Panc1 (cell line): ENCODE data around the gene JAM2.

ENCODE experiments used
- POLR2AphosphoS5 ChIP-seq: IDR thresholded peaks from 2 replicates; pipeline ENCODE4 v1.6.1; 2012; ENCODE audit warnings: mild to moderate bottlenecking, low read depth, low read length, moderate library complexity
- SIN3A ChIP-seq: IDR thresholded peaks from 2 replicates; pipeline ENCODE4 v1.6.1; 2012; ENCODE audit warnings: low read depth, mild to moderate bottlenecking, low read length, moderate library complexity, borderline replicate concordance; ENCODE audit not compliant: insufficient read depth
- TF ChIP-seq, protein P1 (sequence below): fragments of 450-650 bp; IDR thresholded peaks from 2 replicates; pipeline ENCODE4 v1.5.1; 2017; ENCODE audit warnings: mild to moderate bottlenecking

DNA sequence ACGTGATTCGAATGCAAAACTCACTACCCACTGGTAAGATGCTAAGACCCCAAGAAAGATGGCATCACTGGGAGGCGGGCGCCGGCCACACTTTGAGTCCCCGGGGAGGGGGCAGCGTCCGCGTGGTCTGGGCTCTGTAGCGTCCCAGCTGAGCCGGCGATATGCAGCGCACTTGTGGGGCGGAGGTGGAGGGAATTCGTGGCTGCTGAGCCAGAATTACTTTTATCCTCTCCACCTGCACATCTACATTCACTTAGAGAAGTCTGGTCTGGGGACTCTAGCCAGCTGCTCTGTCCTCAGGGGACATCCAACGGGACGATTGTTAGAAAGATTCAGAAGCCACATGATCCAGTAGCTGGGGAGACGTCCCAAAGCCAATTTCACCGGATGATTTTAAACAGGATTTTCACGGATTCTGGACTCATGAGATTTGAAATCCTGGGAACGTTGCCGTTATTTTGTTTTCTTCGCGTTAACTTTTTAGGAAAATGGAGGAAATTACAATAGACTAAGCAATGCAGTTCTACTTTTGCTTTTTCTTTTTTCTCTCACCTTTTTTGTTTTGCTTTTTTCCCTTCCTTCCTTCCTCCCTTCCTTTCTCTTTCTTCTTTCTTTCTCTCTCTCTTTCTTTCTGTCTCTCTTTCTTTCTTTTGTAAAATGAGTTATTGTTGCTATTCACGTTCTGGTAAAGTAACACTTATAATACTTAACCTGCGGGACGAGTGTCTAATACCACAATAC lies 1.3 kb downstream of the JAM2 start:
- TF ChIP-seq, protein P1, sequence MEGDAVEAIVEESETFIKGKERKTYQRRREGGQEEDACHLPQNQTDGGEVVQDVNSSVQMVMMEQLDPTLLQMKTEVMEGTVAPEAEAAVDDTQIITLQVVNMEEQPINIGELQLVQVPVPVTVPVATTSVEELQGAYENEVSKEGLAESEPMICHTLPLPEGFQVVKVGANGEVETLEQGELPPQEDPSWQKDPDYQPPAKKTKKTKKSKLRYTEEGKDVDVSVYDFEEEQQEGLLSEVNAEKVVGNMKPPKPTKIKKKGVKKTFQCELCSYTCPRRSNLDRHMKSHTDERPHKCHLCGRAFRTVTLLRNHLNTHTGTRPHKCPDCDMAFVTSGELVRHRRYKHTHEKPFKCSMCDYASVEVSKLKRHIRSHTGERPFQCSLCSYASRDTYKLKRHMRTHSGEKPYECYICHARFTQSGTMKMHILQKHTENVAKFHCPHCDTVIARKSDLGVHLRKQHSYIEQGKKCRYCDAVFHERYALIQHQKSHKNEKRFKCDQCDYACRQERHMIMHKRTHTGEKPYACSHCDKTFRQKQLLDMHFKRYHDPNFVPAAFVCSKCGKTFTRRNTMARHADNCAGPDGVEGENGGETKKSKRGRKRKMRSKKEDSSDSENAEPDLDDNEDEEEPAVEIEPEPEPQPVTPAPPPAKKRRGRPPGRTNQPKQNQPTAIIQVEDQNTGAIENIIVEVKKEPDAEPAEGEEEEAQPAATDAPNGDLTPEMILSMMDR: no peak
- TF ChIP-seq SIN3A (no peak), POLR2AphosphoS5 (no peak)
